GM18498 (cell line): Measurements from ENCODE around the gene SFRP5.

Experiments used
- ATAC-seq: cut with Tn5 transposase; IDR thresholded peaks from one replicate; pipeline ENCODE4 v1.9.1; 2021; ENCODE audit warnings: mild to moderate bottlenecking, moderate library complexity; ENCODE audit not compliant: unreplicated experiment

The SFRP5 gene

DNA sequence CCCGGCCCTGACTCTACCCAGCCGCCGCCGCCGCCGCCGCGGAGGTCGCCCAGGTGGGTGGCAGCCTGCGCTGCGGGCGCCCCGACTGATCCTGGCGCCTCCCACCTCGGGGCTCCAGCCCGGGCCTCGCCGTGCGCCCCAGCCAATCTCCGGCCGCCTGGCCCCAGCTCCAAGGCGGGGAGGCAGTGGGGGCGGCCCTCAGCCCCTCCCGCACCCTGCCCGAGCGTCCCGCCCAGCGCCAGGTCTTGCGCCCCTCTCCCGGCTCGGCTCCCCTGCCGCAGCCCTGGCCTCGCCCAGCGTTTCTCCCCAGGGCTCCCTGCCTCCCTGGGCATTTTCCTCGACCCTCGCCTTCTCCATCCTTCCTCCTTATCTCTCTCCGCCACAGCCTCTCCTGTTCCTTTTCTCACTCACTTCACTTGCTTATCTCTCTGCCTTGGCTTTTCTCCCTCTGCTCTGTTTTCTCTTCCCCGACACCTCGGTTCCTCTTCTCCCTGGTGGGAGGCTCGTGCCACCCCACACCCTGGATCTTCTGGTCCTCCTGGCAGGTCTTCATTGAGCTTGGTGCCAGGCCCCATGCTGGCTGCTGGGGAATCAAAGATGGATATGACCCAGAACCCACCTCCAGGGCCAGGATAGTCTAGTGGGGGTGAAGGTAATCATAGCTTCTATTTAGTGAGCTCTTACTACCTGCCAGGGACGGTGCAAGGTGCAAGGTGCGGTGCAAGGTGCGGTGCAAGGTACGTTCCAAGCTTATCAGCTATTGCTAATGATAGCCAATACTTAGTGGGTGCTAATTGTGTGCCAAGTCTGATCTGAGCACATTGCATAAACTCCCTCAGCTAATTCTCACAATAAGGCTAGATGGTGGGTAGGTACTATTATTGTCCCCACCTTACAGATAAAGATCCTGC, at the start of gene SFRP5:
SFRP5 (minus strand) TSS at position 87 of the 911 bp plus-strand sequence. CDS start 166 bp downstream, outside the sequence.
- ATAC-seq: no peak

DNA sequence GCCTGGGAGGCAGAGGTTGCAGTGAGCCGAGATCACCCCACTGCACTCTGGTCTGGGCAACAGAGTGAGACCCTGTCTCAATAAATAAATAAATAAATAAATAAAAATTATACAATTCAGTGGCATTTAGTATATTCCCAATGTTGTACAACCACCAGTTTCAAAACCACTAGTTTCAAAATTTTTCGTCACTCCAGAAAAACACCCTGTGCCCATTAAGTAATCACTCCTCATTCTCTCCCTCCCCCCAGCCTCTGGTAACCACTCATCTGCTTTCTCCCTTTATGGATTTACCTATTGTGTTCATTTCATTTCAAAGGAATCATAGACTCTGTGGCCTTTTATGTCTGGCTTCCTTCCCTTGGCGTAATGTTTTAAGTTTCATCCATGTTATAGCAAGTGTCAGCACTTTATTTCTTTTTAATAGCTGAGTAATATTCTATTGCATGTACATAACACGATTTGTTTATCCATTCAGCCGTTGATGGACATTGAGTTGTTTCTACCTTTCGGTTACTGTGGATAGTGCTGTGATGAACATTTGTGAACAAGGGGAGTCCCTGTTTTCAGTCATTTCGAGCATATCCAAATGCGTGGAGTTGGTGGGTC, 48.4 kb upstream of the SFRP5 start:
- no peak for ATAC-seq

DNA sequence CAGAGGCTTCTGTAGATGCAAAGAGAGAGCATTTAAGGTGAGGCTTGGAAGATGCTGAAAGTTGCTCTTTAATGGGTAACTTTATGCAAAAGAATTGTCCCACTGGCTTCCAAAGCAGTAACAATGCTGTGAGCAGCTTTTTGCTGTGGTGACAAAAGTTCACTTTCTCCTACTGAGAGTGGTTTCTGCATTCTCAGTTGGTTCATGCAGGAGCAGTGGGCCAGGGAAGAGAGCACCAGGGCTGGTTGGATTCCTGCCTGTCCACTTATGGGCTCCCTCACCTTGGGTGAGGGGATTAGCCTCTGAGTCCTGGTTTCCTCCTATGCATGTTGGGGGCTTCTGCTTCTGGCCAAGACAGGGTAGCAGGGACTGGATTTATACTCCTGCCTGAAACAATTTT, 46.8 kb upstream of the SFRP5 start:
- ATAC-seq: no peak

- ATAC-seq: no peak
Measured at GRCh38 chr10:97816609-97817008, 44.8 kb upstream of the SFRP5 start.

DNA sequence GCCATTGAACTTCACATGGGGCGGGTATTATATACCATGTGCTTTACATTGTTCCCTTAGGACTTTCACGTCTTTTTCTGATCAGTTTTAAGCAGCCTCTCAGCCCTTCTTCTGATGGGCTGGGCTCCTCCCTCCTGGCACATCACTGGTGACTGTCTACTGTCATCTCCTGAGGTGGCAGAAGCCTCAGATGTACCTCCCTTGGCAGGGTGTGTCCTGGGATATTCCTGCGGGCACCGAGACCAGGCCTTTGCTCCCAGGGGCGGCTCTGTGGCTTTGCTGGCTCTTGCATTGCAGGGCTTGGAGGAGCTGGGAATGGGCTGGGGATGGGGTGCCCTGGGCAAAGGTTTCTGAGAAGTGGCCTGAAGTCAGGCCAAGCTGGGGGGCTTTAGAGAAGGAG, 43.2 kb upstream of the SFRP5 start:
- no peak for ATAC-seq

- no peak for ATAC-seq
Measured at GRCh38 chr10:97813311-97813710, 41.5 kb upstream of the SFRP5 start.

GRCh38 chr10:97812696-97813095, 40.9 kb upstream of the SFRP5 start:
- no peak for ATAC-seq

- ATAC-seq: no peak
Measured at GRCh38 chr10:97811958-97812357, 40.2 kb upstream of the SFRP5 start.

GRCh38 chr10:97810446-97810845, 38.6 kb upstream of the SFRP5 start:
- no peak for ATAC-seq

DNA sequence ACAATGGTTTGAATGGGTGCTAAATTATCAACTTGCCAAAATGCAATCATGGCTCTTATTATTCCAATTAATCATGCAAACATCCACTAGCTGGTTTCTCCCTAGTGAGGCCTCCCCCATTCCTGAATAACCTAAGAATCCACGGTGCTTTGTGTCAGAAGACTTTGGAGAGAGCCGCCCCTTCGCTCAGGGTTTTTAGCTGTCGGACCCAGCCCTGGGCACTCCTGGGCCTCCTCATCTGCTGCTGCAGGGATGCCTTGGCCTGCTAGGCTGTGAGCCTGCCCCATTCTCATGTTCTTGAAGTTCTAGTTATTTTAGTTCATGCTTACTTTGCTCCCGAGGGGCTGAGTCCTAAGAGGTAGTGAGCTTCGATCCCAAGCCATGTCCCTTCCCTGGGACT, 34.1 kb upstream of the SFRP5 start:
- no peak for ATAC-seq

- ATAC-seq: no peak
Measured at GRCh38 chr10:97805096-97805884, 33.5 kb upstream of the SFRP5 start.

DNA sequence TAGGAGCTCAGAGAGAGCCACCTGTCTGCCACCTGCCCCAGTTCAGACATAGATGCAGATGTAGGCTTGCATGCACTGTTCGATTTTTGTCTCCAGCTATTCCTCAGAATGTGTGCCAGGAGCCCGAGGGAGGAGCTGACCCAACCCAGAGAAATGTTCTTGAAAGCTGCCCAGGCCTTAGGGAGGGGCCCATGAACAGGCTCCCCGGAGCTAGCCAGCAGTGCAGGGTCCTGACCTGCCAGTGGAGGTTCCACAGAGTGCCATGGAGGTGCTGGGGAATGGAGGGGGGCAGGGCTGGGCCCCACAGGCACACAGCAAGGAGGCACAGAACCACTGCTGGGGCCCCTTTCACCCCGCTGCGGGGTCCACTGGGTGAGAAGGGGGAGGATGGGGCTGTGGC, 29.6 kb upstream of the SFRP5 start:
- no peak for ATAC-seq

- no peak for ATAC-seq
Measured at GRCh38 chr10:97800474-97800873, 28.7 kb upstream of the SFRP5 start.

DNA sequence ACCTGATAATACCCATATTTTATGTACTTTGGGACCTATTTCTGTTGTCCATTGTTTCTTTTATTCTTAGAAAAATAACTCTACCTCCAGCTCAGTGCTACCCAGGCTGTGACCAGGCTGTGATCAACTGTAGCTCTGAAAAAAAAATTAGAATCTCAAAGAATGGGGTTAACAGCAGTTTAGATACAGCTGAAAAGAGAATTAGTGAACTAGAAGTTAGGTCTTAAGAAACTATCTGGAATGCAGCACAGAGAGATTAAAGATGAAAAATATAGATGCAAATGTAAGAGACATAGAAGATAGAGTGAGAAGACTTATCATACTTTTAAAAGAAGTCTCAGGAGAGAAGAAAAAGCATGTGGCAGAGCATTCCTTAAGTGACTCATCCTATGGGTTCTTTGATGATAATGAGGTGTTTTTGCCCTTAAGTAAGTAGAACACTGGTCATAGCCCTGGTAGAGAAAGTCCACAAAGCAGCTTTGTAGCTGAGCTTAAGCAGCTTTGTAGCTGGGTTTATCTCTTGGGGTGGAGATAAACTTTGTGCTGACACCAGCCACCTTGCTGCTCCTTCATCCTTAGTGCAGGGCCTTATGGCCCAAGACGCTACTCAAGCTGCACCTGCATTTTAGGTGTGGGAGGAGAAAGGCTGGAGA, 27.3 kb upstream of the SFRP5 start:
- no peak for ATAC-seq

DNA sequence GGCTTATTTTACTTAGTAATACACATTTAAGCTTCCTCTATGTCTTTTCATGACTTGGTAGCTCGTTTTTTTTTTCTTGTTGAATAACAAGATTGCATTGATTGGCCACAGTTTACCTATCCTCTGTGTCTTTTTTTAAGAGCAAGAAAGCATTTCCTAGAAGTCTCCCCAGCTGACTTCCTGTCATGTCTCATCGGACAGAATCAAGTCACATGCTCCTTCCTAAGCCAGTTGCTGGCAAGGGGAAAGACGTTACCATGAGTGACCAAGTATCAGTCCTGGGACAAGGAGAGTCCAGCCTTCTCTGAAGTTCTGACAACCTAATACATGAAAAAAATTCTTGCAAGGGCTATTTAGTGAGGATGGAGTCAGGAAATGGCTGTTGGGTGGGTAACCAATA, 24.9 kb upstream of the SFRP5 start:
- ATAC-seq: no peak

- ATAC-seq: no peak
Measured at GRCh38 chr10:97795886-97796285, 24.1 kb upstream of the SFRP5 start.

DNA sequence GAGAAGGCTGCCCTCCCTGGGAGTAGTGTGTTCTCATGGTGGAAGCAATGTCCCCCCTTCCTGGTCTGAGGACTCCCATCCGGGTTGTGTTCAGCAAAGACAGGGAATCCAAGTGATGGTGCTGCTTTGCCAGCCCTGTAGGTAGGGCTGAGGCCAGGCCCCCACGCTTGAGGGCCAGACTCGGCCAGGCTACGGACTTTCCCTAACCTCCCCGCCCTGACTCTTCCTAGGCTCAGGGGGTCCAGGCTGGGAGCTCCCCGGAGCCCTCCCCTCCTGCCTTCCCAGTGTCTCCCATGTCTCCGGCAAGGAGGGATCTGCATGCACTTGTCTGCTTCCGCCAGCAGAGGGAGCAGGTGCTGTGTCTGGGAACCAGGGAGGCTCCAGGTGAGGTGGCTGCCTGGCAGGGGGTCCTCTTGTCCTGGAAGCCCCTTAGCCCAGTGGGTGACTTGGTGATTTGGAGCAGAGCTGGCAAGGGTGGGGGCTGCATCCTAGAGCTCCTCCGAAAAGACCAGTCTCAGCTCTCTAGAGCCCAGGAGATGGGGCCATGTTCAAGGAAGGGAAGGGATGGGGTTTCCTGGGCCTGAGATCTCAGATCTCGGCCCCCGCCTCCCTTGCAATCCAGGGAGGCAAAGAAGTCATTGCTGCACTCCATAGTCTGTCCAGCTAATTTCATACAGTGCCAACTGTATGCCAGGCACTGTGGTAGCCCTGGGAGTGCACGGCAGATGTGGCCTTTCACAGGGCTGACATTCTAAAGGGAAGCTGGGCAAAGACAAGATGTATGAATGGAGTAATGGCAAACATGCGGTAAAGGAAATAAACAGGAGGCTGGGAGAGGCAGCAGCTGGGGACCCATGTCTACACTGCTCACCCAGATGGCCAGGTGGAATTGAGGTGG, 20.3 kb upstream of the SFRP5 start:
- peak; percentile 73 for ATAC-seq

DNA sequence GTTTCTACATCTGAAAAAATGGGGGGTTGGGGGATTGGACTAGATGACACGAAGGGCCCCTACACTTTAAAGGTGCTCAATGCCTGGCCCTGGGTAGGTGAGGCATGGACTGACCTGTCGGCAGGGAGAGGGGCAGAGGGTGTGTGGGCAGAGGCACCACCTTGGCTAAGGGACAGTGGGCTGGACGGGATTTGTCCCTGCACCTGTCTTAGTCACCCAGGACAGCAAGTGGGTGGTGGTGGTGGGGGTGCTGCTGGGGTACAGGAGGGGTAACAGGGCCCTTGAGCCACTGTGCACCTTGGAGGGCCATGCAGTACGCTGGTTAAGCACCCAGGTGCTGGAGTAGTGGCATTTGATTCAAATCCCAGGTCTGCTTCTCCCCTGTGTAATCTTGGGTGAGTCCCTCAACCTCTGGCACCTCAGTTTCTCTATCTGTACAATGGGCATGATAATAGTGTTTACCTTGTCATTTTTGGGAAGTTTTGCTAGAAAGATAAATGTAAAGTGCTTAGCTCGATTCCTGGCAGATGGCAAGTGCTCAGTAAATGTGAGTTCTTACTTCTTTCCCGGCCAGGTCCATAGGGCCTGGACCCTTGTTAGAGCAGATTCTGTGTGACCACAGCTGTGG, 18.1 kb upstream of the SFRP5 start:
- no peak for ATAC-seq

DNA sequence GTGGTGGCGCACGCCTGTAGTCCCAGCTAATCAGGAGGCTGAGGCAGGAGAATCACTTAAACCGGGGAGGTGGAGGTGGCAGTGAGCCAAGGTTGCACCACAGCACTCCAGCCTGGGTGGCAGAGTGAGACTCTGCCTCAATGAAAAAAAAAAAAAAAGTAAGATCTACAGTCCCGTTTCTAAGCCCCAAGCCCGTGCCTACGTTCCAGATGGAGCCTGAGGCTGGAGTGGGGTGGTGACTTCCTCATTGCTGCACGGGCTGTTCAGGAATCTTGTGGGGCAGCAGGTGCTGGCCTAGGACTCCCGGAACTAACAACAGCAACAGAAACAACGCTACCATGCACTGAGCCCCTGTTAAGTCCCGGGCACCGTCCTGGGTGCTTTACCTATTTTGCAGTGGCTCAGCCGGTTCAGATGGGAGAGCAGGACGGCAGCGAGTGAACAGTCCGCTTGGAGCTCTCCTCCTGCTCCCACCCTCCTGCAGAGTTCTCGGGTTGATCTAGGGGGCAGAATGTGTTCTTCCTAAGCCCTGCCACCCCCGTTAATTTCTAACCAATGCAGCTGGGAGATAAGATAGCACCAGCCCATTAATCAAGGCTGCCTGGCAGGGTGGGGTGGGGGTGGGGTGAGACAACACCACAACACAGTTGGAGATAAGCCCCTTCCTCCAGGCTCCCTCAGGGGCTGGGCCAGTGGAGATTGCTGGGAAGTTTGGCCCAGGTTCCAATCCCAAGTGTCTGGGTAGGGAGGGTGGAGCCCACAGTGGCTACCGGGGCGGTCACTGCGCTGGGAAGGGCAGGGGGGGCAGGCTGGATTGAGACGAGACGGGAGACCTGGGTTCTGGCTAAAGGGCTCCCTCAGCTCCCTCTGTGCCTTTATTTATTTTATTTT, 17.0 kb upstream of the SFRP5 start:
- ATAC-seq: no peak
